ENCODE data around the gene DNHD1.

Gene DNHD1

DNA sequence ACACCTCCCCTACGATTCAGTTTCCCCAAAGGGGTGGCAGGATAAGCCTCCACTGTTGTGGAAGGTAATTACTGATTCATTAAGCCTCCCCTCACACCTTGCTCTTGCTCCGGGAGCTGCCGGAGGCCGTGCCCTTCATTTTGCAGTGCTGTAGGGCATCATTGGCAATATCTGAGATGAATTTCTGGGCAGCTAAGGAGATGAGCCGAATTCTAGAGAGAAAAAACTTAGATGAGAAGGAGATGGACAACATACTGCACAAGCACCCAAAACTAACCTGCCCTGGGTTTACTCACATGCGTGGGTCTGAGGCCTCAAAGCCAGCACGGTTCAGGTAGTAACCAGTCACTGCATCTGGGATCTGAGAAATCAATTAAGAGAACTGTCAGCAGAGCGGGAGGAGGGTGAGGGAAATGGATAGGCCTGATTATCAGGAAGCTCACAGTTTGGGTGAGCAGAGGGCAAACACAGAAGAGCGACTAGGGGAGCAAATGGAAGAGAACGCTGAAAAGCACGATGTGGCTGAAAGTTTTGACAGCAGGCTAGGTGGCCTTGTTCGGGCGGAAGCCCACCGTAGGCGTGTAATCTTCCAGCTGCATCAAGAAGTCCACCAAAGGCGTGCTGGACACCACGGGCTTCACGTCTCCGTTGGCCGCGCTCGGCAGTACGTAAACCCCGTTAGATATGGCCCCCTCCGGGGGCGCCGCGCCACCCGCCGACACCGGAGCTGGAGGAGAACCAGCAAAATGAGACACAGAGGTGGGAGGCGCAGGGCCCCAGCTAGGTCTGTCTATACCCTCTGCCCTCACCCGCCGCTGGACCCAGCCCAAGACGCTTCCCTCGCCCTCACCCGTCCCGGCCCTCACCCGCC lies 114.2 kb downstream of the DNHD1 start:
- no peak for DNase-seq (ENCODE audit: low read depth)

DNA sequence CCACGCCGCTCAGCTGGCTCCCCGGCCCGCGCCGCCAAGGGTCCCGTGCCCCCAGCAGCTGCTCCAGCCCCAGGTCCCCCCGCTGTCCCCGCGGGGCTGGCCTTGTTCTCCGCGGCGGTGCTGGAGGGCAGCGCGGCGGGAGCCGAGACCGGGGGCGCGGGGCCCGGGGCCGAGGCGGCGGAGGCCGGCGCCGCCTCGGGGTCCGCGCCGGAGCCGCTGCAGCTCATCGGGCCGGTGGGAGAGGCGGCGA lies 114.8 kb downstream of the DNHD1 start:
- DNase-seq (ENCODE audit: low read depth), result no peak

DNA sequence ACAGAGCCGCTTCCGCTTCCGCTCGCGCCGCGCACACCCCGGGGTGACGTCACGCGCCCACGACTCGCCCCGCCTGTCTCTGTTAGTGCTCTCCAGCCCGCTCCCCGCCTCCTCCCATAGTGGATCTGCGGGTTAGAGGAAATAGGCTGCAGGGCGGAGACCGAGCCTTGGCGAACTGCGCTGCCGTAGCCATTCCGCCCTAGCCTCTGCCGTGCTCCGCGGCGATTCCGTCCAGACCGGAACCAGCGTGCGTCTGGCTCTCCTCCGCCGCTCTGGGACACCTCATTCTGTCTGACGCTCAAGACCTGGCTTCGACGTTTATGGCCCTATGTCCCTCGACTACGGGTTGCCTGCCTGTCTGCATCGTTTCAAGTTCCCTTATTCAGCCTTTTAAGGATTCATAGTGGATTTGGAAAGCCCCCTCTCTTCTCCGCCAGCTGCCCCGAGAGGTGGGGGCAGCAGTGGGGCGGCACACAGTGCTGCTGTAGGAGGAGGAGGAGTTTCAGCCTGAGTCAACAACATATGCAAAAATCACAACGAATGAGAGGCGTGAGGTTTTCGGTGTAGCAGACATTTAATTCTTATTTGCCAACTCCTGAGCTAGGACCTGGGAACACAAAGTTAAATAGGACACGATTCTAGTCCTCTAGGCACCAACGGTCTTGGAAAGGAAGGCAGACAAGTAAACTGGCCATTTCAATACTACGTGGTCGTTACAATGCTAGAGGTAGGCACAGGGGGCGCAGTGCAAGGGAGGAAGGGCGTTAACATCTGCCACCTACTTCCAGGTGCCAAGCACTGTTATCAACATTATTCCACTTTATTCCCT lies 115.3 kb downstream of the DNHD1 start, which contains the start of gene TAF10:
Gene TAF10 (minus strand): TSS at position 4 of the 829 bp plus-strand sequence. CDS start 27 bp downstream, outside the sequence.
- peak; percentile 93 for DNase-seq (ENCODE audit: low read depth)

DNA sequence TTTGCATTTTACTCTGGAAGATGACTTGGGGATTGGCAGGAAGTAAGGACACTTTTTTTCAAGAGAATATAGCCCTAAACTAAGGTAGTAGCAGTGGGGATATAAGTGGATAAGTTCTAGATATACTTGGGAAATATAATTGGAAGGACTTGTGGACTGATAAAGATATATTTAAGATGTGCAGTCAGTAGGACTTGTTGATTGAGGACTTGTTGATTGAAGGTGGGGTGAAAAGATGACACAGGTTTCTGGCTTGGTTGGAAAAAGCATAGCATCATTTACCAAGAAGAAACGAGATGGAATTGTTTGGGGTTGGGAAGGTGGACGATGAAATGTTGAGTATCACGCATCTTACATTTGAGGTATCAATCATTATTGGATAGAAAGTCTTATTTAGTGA lies 116.4 kb downstream of the DNHD1 start:
- no peak for DNase-seq (ENCODE audit: low read depth)

DNA sequence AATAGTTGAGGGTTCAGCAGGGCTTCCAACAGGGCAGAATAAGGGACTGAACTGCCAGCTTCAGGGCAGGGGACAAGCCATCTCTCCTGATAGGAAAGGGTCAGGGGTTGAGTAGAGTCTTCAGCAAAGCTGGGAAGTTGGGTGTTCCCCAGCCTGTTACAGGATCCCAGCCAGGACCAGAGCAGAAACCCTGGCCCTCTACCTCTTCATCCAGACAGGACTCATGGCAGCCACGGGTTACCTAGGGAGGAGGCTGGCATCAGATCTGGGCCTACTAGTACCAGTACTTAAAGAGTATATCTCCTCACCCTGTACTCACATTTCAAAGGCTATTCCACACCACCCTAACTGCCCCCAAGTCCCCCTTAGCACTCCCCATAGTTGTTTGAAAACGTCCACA lies 117.4 kb downstream of the DNHD1 start:
- DNase-seq (ENCODE audit: low read depth), result no peak

DNA sequence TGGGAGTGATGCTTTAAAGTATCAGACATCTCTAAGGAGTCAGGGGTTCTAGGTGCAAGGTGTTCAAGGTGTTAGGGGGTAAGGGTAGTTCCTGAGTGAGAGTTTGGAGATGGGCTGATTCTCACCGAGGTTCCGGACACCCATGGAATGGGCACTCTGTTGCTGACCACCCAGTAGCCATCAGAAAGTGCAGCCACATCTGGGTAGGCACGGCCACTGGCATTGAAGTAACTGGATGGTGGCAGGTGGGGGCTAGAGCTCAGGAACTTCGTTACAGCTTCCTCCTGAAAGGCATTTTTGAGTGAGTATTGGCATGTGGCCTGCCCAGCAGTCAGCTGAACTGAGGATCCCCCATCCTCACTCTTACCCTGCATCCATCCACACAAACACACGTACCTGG lies 118.0 kb downstream of the DNHD1 start:
- no peak for DNase-seq (ENCODE audit: low read depth)

DNA sequence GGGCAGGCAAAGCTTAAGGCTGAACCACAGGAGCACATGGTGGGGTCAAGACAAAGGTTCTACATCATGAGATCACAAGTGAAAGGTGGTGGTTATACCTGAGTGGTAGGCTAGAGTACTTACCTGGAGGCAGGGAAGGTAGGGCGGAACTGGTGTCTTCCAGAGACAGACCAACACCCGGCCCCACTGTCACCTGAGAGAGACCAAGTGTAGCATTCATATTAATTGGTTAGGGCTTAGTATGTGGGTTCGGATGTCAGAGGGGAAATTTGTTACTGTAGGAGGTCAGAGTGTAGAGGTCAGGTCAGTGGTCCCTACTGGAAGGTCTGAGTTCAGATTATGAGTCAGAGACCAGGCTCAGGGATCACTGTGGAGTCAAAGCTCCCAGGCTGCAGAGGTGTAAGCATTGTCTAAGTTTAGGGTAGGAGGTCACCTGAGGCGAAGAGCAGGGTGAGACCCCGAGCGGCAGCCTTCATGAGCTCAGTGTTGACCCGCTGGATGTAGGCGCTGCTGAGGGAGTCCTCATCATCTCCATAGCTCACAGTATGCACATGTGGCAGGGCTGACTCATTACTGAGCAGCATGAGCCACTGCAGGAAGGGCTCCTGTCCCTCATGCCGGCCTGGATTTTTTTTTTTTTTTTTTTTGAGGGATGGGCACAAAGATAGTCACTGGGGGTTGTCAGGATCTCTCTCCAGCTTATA lies 119.0 kb downstream of the DNHD1 start:
- no peak for DNase-seq (ENCODE audit: low read depth)

DNA sequence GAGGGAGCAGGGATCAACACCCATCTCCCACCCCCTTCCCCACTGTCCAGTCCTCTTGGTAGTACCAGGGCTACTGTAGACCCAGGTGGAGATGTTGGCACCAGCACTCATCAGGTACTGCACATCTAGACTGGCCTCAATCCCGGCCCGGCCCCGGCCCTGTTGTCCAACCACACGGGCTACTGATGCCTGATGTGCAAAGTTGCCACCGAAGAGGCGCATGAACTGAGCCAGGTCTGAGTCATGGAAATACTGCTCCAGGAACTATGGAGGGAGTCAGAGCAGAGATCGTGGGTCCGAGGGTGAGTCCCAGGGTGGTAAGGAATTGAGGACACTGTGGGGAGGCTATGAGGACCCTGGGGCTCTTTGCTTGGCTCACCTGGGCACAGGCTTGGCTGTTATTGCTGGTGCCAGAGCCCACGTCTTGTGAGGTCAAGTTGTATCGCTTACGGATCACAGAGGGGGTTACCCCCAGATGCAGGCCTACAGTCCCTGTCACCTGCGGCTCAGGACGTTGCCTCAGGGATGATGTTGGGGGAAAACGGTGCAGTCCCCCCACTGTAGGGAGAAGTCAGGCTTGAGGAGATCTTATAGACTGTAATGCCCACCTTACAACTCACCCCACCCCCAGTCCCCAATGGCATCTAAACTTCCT lies 119.6 kb downstream of the DNHD1 start:
- no peak for DNase-seq (ENCODE audit: low read depth)

DNA sequence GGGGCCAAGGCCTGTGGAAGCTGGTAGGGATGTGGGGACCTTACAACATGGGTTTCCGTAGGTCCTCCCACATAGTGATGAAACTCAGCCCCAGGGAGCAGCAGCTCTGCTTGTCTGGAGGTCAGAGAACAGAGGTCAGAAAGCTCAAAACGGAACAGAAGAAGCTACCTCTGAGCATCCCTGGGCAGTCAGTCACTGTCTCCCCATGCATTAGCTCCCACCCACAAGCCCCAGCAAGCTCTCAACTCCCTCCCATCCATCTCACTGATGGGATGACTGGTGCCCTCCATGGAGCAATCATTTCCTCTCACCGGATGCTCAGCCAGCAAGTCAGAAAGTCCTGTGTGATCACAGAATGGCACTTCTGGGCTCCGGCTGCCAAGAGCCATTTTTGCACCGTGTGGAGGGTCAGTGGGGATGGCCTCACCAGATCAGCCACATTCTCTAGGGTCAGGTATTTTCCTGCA lies 120.3 kb downstream of the DNHD1 start:
- no peak for DNase-seq (ENCODE audit: low read depth)

DNA sequence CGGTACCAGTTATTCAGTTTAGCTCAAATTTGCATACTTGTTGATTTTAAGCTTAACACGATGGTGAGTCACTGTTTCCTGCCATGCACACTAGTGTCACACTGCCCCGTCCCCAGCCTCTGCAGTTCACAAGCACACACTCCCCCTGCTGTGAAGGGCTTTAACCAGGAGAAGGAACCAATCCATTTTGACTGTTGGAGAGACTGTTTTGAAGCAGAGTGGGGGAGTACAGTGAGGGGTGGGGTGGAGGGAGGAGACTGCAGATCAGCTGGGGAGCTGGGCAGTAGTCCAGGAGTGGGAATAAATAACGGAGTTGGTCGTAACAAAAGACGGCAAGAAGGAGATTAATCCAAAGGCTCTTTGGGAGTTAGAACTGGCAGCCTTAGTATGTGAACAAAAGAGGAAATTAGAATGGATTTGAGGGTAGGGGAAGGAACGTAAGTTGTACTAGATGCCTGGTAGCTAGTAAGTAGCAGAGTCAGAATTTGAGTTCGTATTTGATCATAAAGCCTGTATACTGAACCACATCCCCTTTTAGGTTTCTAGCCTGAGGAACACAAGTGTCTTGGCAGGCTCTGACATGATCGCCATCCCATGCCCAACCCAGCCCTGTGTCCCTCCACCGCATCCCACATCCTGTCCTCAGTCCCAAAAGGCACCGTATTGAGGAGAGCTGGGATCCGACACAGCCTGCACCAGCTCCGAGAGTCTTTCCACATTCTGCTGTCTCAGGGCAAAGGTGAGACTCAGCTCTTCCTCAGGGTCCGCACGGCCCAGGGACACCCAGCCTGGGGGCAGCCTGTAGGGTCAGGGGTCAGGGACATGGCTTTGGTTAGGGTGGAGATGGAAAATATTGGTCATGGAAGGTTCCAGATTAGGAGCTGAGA lies 121.3 kb downstream of the DNHD1 start:
- DNase-seq (ENCODE audit: low read depth), result peak; percentile 68

DNA sequence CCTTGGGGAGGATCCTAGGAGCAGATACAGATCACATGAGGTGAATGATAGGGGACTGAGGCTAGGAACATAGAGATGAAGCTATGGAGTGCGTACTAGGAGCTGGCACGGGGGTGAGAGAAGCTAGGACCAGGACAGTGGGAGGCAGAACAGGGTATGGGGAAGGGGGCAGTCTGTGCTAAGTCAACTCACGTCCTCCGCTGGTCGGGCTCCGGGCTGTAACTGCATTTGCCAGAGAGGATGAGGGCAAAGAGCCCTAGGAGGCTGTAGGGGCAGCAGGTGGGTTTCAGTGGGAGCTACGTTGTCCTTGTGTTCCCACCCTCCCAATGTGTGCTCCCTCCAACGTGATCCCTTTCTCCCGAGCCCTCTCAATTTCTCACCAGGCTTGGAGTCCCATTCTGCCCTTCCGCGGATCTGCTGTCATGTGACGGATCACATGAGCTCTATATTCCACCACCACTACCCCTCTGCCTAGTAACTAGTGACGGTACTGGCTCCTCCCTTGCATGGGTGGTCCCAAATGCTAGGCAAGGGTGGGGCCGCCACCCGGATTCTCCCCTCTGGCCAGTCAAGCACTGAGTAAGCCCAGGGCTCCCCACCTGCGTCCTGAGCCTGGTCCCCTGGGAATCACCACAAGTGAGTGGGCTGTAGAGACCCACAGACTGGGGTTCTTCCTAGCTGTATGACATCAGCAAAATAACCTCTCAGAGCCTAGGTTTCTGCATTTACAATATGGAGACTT lies 122.1 kb downstream of the DNHD1 start, which contains the start of gene TPP1:
Gene TPP1 (minus strand): TSS at position 419 of the 742 bp plus-strand sequence. CDS start 22 bp downstream, at position 397.
- DNase-seq (ENCODE audit: low read depth), result peak; percentile 92

DNA sequence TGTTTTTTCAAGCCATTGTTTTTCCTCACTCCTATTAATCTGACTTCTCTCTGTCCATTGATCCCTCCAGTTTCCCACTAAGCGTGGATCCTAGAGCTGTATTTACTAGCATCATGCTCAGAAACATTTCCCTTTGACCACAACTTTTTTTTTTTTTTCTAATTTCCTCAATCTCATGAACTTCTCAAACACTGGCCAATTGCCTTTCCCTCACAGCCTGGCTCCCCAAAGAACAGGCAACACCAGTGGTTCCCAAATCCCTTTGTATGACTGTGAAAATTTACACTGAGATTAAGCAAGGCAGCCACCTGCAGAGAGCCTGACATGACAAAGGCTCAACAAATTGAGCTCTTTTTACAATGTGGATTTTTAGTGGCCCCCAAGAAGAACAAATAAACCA lies 123.6 kb downstream of the DNHD1 start:
- no peak for DNase-seq (ENCODE audit: low read depth)

Measured in stromal cell of bone marrow (primary cell).